Nucleus accumbens (tissue), 56 donors: ENCODE results near the gene OR4N5.
"Not testable (repeated sequence)": the region's sequence is repeated elsewhere in the genome, so short reads cannot be mapped to it uniquely, and the experiment has no call there.

ENCODE experiments used
- DNase-seq, 56 donors: peaks; one replicate each; lab custom pipeline; 2025; lab: John Stamatoyannopoulos, UW

OR4N5 gene

GRCh38 chr14:20138520-20138919, at the start of gene OR4N5:
Gene OR4N5, plus strand, starts transcription at chr14:20138820. Its CDS starts 4,916 bp downstream, at chr14:20143736.
- DNase-seq = no peak

- no peak for DNase-seq
These were observed 46.6 kb upstream of the OR4N5 start for GRCh38 chr14:20092050-20092449.

- DNase-seq = no peak
These were observed 45.2 kb upstream of the OR4N5 start for GRCh38 chr14:20093442-20093841.

- not testable (repeated sequence) for DNase-seq
These were observed 39.5 kb upstream of the OR4N5 start for GRCh38 chr14:20098926-20099770.

- no peak for DNase-seq
These were observed 28.2 kb upstream of the OR4N5 start, which contains the start of gene OR4K17 for GRCh38 chr14:20110438-20110837. Gene OR4K17, plus strand, starts transcription at chr14:20110739. Its CDS starts 6,761 bp downstream, at chr14:20117500.

GRCh38 chr14:20112321-20112720, 26.3 kb upstream of the OR4N5 start:
- no peak for DNase-seq

GRCh38 chr14:20116748-20117147, 21.9 kb upstream of the OR4N5 start:
- no peak for DNase-seq

- DNase-seq = no peak
These were observed 19.8 kb upstream of the OR4N5 start for GRCh38 chr14:20118795-20119194.

GRCh38 chr14:20143911-20144310, 5.3 kb downstream of the OR4N5 start:
- no peak for DNase-seq

- no peak for DNase-seq
These were observed 6.2 kb downstream of the OR4N5 start for GRCh38 chr14:20144820-20145219.

GRCh38 chr14:20164462-20164861, 25.8 kb downstream of the OR4N5 start:
- no peak for DNase-seq

- no peak for DNase-seq
These were observed 28.5 kb downstream of the OR4N5 start for GRCh38 chr14:20167091-20167490.

GRCh38 chr14:20169852-20170251, 31.2 kb downstream of the OR4N5 start:
- not testable (repeated sequence) for DNase-seq

- DNase-seq = not testable (repeated sequence)
These were observed 35.6 kb downstream of the OR4N5 start for GRCh38 chr14:20174205-20174604.

- DNase-seq = no peak
These were observed 37.7 kb downstream of the OR4N5 start for GRCh38 chr14:20176330-20176729.

GRCh38 chr14:20177433-20177974, 38.9 kb downstream of the OR4N5 start:
- no peak for DNase-seq

- peak in 3 of 56 donors; percentile 2 to 10 (median 4) for DNase-seq
These were observed 40.6 kb downstream of the OR4N5 start for GRCh38 chr14:20179218-20179617.

- DNase-seq = no peak
These were observed 41.3 kb downstream of the OR4N5 start for GRCh38 chr14:20179880-20180279.

- no peak for DNase-seq
These were observed 41.9 kb downstream of the OR4N5 start for GRCh38 chr14:20180486-20180885.

- DNase-seq = no peak
These were observed 45.6 kb downstream of the OR4N5 start for GRCh38 chr14:20184181-20184580.

GRCh38 chr14:20190596-20190995, 52.0 kb downstream of the OR4N5 start, which contains the start of gene OR11G2:
Gene OR11G2, plus strand, starts transcription at chr14:20190896. Its CDS starts 6,542 bp downstream, at chr14:20197438.
- no peak for DNase-seq

GRCh38 chr14:20191396-20191795, 52.8 kb downstream of the OR4N5 start:
- DNase-seq = no peak
